Natural killer cell treated with Interleukin-12 subunit alpha and Interleukin-12 subunit beta and Interleukin-15 and Interleukin-18, amount 100 ng/mL, for 72 hours (primary cell): ENCODE measurements around the gene LRRC41. TPM values are rescaled to one million over a fixed set of nuclear protein-coding genes. Genes with fewer than 3 reads are reported as not detected.

Source experiments
- ATAC-seq, 2 donors: fragments of 150-1000 bp; cut with Tn5 transposase in 1 of 2; sonication (Bioruptor Pico), chemical (Tn5 transposase) in 1 of 2; 2 replicates each; pipeline ENCODE4 v1.10.0; 2021
- DNase-seq: peaks from one replicate; pipeline ENCODE4 v3.0.0; 2022; ENCODE audit warnings: low spot score
- H3K27ac Mint-ChIP-seq, 2 donors: 1 replicate in 1 of 2; 2 replicates in 1 of 2; pipeline ENCODE4 v1.8.0; 2022; ENCODE audit warnings: mixed read lengths in 2 of 2, mild to moderate bottlenecking in 1 of 2, moderate library complexity in 1 of 2
- H3K27me3 Mint-ChIP-seq, 2 donors: 1 replicate in 1 of 2; 2 replicates in 1 of 2; pipeline ENCODE4 v1.8.0; 2022; ENCODE audit warnings: mixed read lengths in 2 of 2
- H3K36me3 Mint-ChIP-seq: one replicate; pipeline ENCODE4 v1.8.0; 2022; ENCODE audit warnings: mixed read lengths
- H3K4me1 Mint-ChIP-seq, 2 donors: 1 replicate in 1 of 2; 2 replicates in 1 of 2; pipeline ENCODE4 v1.8.0; 2022; ENCODE audit warnings: low read depth in 2 of 2, mixed read lengths in 2 of 2, mild to moderate bottlenecking in 1 of 2
- H3K4me3 Mint-ChIP-seq: one replicate; pipeline ENCODE4 v1.8.0; 2022; ENCODE audit warnings: mixed read lengths
- H3K9me3 Mint-ChIP-seq: 2 replicates; pipeline ENCODE4 v1.8.0; 2022; ENCODE audit warnings: mixed read lengths
- total RNA-seq, 2 donors: library from RNA; stranded (reverse); gene quantifications; one replicate each; pipeline ENCODE4 v1.2.3, GENCODE V29; 2022

LRRC41 gene
- total RNA-seq, 2 donors from 2014 or later, result 43.2 to 45.5 TPM

- Mint-ChIP-seq H3K4me3 (no peak overlapping the region), H3K4me1 (peaks cover 7% of the 10 kb centered on the region in 2 donors), H3K9me3 (no peaks in the 10 kb centered on the region), H3K36me3 (peaks cover 21% of the 10 kb centered on the region), H3K27ac (peak overlapping the region in 1 of 2 donors; percentile 12), H3K27me3 (no peaks in the 10 kb centered on the region)
- DNase-seq, result no peak
- ATAC-seq, result peak; percentile 32 to 51
These were observed 17.5 kb downstream of the LRRC41 start for GRCh38 chr1:46285730-46286477.

GRCh38 chr1:46284597-46285564, 18.5 kb downstream of the LRRC41 start:
- no peaks in the 10 kb centered on the region for H3K9me3 Mint-ChIP-seq

GRCh38 chr1:46284058-46284457, 19.4 kb downstream of the LRRC41 start:
- Mint-ChIP-seq H3K27ac (no peak overlapping the region), H3K9me3 (no peaks in the 10 kb centered on the region), H3K36me3 (peaks cover 21% of the 10 kb centered on the region), H3K4me1 (peaks cover 7% of the 10 kb centered on the region in 2 donors), H3K4me3 (no peak overlapping the region), H3K27me3 (no peaks in the 10 kb centered on the region)
- ATAC-seq (no peak), DNase-seq (no peak)

More at GRCh38 chr1:46284597-46285564, 18.5 kb downstream of the LRRC41 start:
- H3K27me3 Mint-ChIP-seq, result no peaks in the 10 kb centered on the region
- DNase-seq (no peak), ATAC-seq (peak in 1 of 2 donors; percentile 51)
- H3K4me1 Mint-ChIP-seq, result peaks cover 7% of the 10 kb centered on the region in 2 donors
- peaks cover 21% of the 10 kb centered on the region for H3K36me3 Mint-ChIP-seq
- H3K27ac Mint-ChIP-seq, result no peak overlapping the region
- H3K4me3 Mint-ChIP-seq, result no peak overlapping the region

- no peaks in the 10 kb centered on the region for H3K9me3 Mint-ChIP-seq
- peaks cover 21% of the 10 kb centered on the region for H3K36me3 Mint-ChIP-seq
- no peaks in the 10 kb centered on the region for H3K4me1 Mint-ChIP-seq
- ATAC-seq (no peak), DNase-seq (no peak)
- no peak overlapping the region for H3K4me3 Mint-ChIP-seq
- H3K27me3 Mint-ChIP-seq, result no peaks in the 10 kb centered on the region
- no peak overlapping the region for H3K27ac Mint-ChIP-seq
These were observed 22.4 kb downstream of the LRRC41 start for GRCh38 chr1:46281021-46281420.

- DNase-seq, result no peak
- Mint-ChIP-seq H3K9me3 (no peaks in the 10 kb centered on the region), H3K4me1 (no peaks in the 10 kb centered on the region), H3K4me3 (no peak overlapping the region), H3K27me3 (no peaks in the 10 kb centered on the region), H3K27ac (no peak overlapping the region), H3K36me3 (peaks cover 21% of the 10 kb centered on the region)
- ATAC-seq, result no peak
These were observed 23.3 kb downstream of the LRRC41 start for GRCh38 chr1:46280092-46280491.

GRCh38 chr1:46278807-46279206, 24.6 kb downstream of the LRRC41 start:
- ATAC-seq (no peak), DNase-seq (no peak)
- no peaks in the 10 kb centered on the region for H3K4me1 Mint-ChIP-seq
- no peaks in the 10 kb centered on the region for H3K27me3 Mint-ChIP-seq
- H3K36me3 Mint-ChIP-seq, result peaks cover 11% of the 10 kb centered on the region
- H3K27ac Mint-ChIP-seq, result no peak overlapping the region
- H3K4me3 Mint-ChIP-seq, result no peak overlapping the region
- no peaks in the 10 kb centered on the region for H3K9me3 Mint-ChIP-seq

- Mint-ChIP-seq H3K36me3 (peaks cover 4% of the 10 kb centered on the region), H3K27me3 (no peaks in the 10 kb centered on the region), H3K4me1 (no peaks in the 10 kb centered on the region), H3K9me3 (no peaks in the 10 kb centered on the region), H3K4me3 (no peak overlapping the region), H3K27ac (no peak overlapping the region)
- ATAC-seq, result no peak
- DNase-seq, result no peak
These were observed 25.6 kb downstream of the LRRC41 start for GRCh38 chr1:46277658-46278373.

- ATAC-seq, result no peak
- no peaks in the 10 kb centered on the region for H3K4me1 Mint-ChIP-seq
- H3K4me3 Mint-ChIP-seq, result no peak overlapping the region
- H3K27me3 Mint-ChIP-seq, result no peaks in the 10 kb centered on the region
- no peak overlapping the region for H3K27ac Mint-ChIP-seq
- DNase-seq, result no peak
- H3K36me3 Mint-ChIP-seq, result peaks cover 4% of the 10 kb centered on the region
- no peaks in the 10 kb centered on the region for H3K9me3 Mint-ChIP-seq
These were observed 28.4 kb downstream of the LRRC41 start for GRCh38 chr1:46275030-46275337.

- Mint-ChIP-seq H3K27me3 (no peaks in the 10 kb centered on the region), H3K36me3 (peaks cover 4% of the 10 kb centered on the region), H3K27ac (no peak overlapping the region), H3K4me1 (no peaks in the 10 kb centered on the region), H3K4me3 (no peak overlapping the region), H3K9me3 (no peaks in the 10 kb centered on the region)
- DNase-seq, result no peak
- ATAC-seq, result no peak
These were observed 29.0 kb downstream of the LRRC41 start for GRCh38 chr1:46274225-46275029.

- no peaks in the 10 kb centered on the region for H3K27me3 Mint-ChIP-seq
- H3K4me3 Mint-ChIP-seq, result no peak overlapping the region
- H3K27ac Mint-ChIP-seq, result no peak overlapping the region
- DNase-seq (no peak), ATAC-seq (no peak)
- H3K4me1 Mint-ChIP-seq, result peaks cover 0 to 3% of the 10 kb centered on the region in 2 donors
- H3K36me3 Mint-ChIP-seq, result peaks cover 4% of the 10 kb centered on the region
- no peaks in the 10 kb centered on the region for H3K9me3 Mint-ChIP-seq
These were observed 34.8 kb downstream of the LRRC41 start for GRCh38 chr1:46268578-46268977.

GRCh38 chr1:46263146-46263545, 40.3 kb downstream of the LRRC41 start:
- no peak for ATAC-seq
- H3K27me3 Mint-ChIP-seq, result no peaks in the 10 kb centered on the region
- H3K9me3 Mint-ChIP-seq, result no peaks in the 10 kb centered on the region
- H3K27ac Mint-ChIP-seq, result no peak overlapping the region
- H3K4me1 Mint-ChIP-seq, result peaks cover 0 to 3% of the 10 kb centered on the region in 2 donors
- no peak for DNase-seq
- peaks cover 7% of the 10 kb centered on the region for H3K36me3 Mint-ChIP-seq
- H3K4me3 Mint-ChIP-seq, result no peak overlapping the region

GRCh38 chr1:46262508-46262907, 40.9 kb downstream of the LRRC41 start:
- no peak for ATAC-seq
- no peak overlapping the region for H3K4me3 Mint-ChIP-seq
- DNase-seq, result no peak
- H3K36me3 Mint-ChIP-seq, result peaks cover 7% of the 10 kb centered on the region
- peaks cover 0 to 3% of the 10 kb centered on the region in 2 donors for H3K4me1 Mint-ChIP-seq
- H3K27ac Mint-ChIP-seq, result no peak overlapping the region
- H3K27me3 Mint-ChIP-seq, result no peaks in the 10 kb centered on the region
- no peaks in the 10 kb centered on the region for H3K9me3 Mint-ChIP-seq

GRCh38 chr1:46256523-46256922, 46.9 kb downstream of the LRRC41 start:
- H3K27me3 Mint-ChIP-seq, result no peaks in the 10 kb centered on the region
- H3K4me1 Mint-ChIP-seq, result no peaks in the 10 kb centered on the region
- peaks cover 9% of the 10 kb centered on the region for H3K36me3 Mint-ChIP-seq

More at GRCh38 chr1:46256523-46256922, 46.9 kb downstream of the LRRC41 start:
- no peak overlapping the region for H3K4me3 Mint-ChIP-seq
- ATAC-seq (no peak), DNase-seq (no peak)
- no peaks in the 10 kb centered on the region for H3K9me3 Mint-ChIP-seq
- no peak overlapping the region for H3K27ac Mint-ChIP-seq
